GM10266 (cell line): ENCODE data around the gene FNBP1L.
A peak's percentile ranks its signal among the peaks of the same experiment; 100 is the strongest.

Source experiments
- DNase-seq: peaks from one replicate; pipeline ENCODE4 v3.0.0; 2012; ENCODE audit errors: extremely low spot score
- TF ChIP-seq, protein P1 (sequence below): IDR thresholded peaks from 2 replicates; pipeline ENCODE4 v1.5.1; 2012; ENCODE audit warnings: mild to moderate bottlenecking, low read depth; ENCODE audit not compliant: control insufficient read depth, insufficient read depth; ENCODE audit errors: missing control alignments

The FNBP1L gene

DNA sequence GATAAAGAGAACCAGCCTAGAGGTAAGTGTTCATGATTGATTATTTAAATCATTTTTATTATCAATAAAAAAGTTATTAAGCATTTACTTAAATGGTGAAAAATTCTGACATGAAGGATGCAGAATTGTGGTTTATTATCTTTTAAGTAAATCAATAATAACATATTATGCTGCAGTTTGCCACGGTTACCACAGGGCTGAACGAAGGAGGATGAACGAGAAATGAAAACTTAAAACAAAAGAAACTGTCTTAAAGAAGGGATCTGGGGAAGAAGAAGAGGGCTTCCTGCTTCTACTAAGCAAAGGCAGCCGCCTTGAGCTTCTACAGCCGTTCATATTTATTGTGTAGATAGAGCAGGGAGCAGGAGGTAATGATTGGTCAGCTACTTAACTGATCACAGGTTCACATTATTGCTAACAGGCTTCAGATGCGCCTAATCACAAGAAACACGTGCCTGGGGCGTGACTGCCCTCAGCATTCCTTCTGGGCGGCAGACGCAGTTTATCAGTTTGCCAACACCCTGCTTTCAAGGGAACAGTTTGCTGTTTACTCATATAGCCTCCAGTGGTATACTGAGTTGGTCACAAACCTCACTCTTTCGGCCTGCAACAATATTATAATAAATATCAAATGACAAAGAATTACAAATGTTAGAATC, 5.8 kb upstream of the FNBP1L start:
- no peak for DNase-seq
- TF ChIP-seq, protein P1, sequence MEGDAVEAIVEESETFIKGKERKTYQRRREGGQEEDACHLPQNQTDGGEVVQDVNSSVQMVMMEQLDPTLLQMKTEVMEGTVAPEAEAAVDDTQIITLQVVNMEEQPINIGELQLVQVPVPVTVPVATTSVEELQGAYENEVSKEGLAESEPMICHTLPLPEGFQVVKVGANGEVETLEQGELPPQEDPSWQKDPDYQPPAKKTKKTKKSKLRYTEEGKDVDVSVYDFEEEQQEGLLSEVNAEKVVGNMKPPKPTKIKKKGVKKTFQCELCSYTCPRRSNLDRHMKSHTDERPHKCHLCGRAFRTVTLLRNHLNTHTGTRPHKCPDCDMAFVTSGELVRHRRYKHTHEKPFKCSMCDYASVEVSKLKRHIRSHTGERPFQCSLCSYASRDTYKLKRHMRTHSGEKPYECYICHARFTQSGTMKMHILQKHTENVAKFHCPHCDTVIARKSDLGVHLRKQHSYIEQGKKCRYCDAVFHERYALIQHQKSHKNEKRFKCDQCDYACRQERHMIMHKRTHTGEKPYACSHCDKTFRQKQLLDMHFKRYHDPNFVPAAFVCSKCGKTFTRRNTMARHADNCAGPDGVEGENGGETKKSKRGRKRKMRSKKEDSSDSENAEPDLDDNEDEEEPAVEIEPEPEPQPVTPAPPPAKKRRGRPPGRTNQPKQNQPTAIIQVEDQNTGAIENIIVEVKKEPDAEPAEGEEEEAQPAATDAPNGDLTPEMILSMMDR = no peak

DNA sequence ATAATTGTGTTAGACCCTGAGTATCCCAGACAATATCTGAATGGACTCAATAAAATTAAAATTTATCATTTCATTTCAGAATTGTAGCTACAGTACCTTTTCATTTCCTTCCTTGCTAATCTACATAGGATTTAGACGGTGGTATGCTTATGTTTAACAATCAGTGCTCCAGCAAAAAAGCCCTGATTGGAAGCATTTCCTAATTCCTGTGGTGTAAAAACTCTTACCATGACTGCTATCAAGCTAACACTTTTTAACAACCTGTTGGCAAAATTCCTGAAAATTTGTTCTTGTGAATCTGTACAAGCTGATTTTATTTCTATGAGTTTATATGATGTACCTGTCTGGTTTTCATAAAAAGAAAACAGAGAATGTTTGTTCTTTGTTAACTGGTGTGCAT, 5.2 kb upstream of the FNBP1L start:
- TF ChIP-seq, protein P1 = no peak
- DNase-seq = no peak

DNA sequence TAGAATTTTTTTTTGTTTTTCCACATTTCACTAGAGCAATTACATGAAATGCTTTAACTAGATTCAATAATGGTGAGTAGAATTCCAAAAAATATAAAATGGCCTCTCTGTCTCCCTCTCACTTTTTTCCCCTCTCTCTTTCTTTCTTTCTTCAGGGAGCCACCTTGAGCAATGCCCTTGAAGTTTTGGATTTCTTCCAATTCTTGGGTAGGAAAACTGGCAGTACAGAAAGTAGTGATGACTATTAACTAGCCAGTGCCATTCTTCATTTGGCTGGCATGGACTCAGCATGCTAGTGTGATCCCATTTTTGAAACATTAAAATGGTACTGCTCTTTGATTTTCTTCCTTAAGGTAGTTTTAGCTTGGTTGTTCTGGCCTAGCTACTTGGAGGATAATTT, 4.5 kb upstream of the FNBP1L start:
- no peak for DNase-seq
- TF ChIP-seq, protein P1 = no peak

DNA sequence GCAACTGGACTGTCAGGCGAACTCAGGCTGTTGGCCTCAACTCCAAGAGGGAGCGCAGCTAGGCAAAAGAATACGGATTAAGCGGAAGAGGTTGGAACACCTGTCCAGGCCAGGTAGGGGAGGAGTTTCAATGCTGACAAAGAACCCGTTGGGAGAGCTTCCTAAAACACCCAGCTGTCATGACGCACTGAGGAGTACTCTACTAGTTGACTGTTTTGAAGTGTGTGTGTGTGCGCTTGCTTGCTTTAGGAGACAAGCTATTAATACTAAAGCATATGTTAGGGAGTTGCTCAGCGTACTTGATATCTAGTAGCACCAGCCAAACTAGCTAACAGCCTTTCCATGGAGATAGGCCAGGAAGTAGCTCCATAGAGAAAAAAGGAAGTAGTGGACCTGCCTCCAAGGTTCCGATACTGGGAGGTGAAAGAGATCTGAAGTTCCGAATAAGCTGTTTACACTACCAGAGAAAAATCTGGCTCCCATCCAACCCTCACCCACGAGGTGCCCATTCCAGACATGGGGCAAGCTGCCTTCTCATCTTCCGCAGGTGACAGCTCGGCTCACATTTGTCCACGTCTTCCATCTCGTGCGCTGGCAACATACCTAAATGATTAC, 974 bp upstream of the FNBP1L start:
- DNase-seq = no peak
- TF ChIP-seq, protein P1 = no peak

DNA sequence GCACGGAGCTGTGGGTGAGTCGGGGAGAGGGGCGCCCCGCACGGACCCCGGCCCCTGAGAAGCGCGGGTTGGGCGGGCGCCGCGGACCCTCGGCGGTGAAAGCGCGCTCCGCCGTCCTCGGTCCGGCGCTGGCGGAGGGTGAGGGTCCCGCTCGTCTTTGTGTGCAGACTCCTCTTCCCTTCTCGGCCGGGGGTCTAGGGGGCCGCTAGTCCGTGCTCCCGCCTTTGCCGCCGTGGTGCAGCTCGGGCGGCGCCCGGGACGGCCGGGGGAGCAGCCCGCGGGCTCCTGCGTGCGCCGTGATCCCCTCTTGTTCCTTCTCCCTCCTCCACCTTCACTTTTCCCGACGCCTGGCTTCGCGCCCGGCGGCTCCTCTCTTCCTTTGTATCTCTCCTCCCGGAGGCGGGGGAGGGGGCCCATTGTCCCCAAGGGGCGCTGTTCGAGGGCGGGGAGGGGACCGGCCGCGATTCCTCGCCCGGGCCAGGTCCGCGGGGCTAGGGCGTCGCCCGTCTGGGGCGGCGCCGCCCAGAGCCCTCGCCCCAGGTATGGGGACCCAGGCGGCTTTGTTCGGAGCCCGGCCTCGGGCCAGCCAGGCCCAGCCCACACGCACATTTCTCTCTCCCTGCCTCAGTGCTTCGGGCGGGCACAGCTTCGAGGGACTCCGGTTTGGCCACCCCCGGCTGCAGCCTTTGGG, 519 bp downstream of the FNBP1L start:
- peak; percentile 45 for DNase-seq
- TF ChIP-seq, protein P1 = no peak

DNA sequence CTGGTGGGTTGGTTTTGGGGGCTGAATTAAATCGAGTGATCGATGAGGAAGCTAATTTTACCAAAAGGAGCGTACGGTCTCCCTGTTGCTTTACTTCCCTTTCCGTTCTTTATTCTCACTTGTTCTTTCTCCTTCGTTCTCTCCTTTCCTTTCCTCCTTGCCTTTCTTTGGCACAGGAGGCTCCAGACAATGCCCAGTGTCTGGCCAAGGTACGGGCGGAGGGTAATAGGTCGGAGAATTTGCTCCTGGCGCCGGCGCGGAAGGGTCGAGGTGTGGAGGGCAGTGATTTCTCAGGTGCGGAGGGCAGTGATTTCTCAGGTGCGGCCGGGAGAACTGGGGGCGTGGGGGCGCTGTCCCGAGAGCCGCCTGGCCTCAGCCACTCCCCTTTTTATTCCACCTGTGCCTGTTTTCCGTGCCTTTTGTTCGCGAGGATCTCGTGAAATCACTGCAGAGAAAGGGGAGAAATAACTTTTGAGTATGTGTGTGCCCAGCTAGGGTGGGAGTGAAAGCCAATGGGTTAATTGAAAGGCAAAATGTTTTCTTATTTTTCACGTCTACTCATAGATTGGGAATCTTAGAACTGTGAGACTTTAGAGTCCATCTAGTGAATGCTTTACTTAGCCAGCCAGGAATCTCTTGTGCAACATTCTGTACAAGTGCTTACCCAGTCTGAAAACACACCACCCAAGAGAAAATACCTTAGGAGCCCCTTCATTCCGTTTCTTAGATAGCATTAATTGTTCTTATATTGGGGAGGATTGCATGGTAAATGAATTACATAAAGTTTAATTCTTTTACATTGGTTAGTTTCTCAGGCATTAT, 1.3 kb downstream of the FNBP1L start:
- peak; percentile 22 for DNase-seq
- TF ChIP-seq, protein P1 = no peak
